Neural cell (in vitro differentiated cells): ENCODE data around the gene GATAD2A.
A peak's percentile ranks its signal among the peaks of the same experiment; 100 is the strongest.

ENCODE experiments used
- CTCF ChIP-seq: fragments of 450-650 bp; IDR thresholded peaks from 2 replicates; pipeline ENCODE4 v1.5.1; 2014; ENCODE audit warnings: antibody characterized with exemption, mild to moderate bottlenecking, moderate library complexity; ENCODE audit not compliant: poor library complexity, severe bottlenecking
- EZH2 ChIP-seq: fragments of 200-600, 300-800 bp; shearing (Covaris generic), sonication (generic); IDR thresholded peaks from 2 replicates; pipeline ENCODE4 v1.6.1; 2014; ENCODE audit warnings: antibody characterized with exemption, low read length, borderline replicate concordance, mild to moderate bottlenecking; ENCODE audit not compliant: insufficient read depth, poor library complexity, severe bottlenecking
- MXI1 ChIP-seq: fragments of 450-650 bp; conservative IDR thresholded peaks from 2 replicates; pipeline ENCODE4 v1.6.1; 2014; ENCODE audit warnings: antibody characterized with exemption, mild to moderate bottlenecking; ENCODE audit not compliant: poor library complexity, severe bottlenecking
- POLR2AphosphoS5 ChIP-seq: IDR thresholded peaks from 2 replicates; pipeline ENCODE4 v1.6.1; 2012

GRCh38 chr19:19475849-19476828, 70.7 kb downstream of the GATAD2A start:
- TF ChIP-seq CTCF (peak; percentile 59), MXI1 (no peak), EZH2 (no peak), POLR2AphosphoS5 (no peak)
